ENCODE results near the gene SEZ6L2. TPM values are rescaled to one million over a fixed set of nuclear protein-coding genes. Genes with fewer than 3 reads are reported as not detected.

The SEZ6L2 gene
- total and polyA plus RNA-seq, 2 of the 8 experiments (the other 6 are each of a cell fraction or from before 2014, with no cell fraction given): 43.5 to 47.7 TPM

DNA sequence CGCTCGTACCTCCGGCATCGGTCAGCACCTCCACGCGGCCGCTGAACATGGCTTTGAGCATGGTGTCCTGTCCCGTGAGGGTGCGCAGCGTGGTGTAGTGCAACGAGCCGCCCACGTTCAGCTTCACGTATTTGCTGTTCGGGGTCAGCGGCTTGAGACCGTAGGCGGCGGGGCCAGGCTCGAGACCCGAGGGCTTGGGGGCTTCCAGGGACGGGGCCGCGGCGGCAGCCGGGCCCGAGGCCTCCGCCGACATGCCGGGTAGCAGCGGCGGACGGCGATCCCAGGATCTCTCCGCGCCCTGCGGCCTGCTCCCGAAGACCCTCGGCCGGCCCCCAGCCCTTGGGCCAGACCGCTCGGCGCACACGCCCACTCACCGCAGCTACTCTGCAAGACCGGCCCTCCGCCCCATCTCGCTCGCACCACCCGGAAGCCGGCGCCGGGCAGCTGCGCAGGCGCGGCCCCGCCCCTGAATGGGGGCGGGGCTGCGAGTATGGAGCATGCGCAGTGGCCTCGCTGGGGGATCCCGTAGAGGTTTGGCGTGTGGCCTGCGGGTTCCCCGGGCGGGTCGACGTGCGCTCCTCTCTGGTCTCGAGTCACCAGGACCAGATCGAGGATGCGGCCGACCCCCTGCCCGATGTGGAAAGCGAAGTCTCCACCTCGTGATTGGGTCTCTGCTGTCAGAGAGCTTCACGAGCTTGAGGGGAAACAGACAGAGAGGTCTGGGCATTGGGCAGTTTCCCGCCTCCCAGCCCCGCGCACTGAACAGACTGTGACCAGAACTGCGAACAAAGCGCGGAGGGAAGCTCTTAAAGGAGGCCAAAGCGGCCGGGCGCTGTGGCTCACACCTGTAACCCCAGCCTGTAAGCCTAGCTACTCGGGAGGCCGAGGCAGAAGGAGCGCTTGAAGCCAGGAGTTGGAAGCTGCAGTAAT lies 26.7 kb upstream of the SEZ6L2 start, which contains the start of gene KCTD13 (continued):
- TF ChIP-seq YY1 (IDR thresholded peaks at IDR 0.05; ENCODE audit: low read depth, low read length) (no peak), HDAC2 (IDR thresholded peaks at IDR 0.05; ENCODE audit: borderline replicate concordance in 1 of 2, low read depth in 2 of 2, low read length in 2 of 2) (no peak), CHD1 (IDR thresholded peaks at IDR 0.05; ENCODE audit: low read depth, low read length) (no peak), GTF2F1 (IDR thresholded peaks at IDR 0.05; ENCODE audit: borderline replicate concordance, low read depth, low read length) (no peak), RBBP5 (IDR thresholded peaks at IDR 0.05; ENCODE audit: borderline replicate concordance, low read depth, low read length) (no peak), NANOG (IDR thresholded peaks at IDR 0.05; ENCODE audit: insufficient read depth, low read depth, low read length, poor library complexity, severe bottlenecking) (no peak), CBX5 (IDR thresholded peaks at IDR 0.05; ENCODE audit: low read depth, low read length) (no peak), RXRA (IDR thresholded peaks at IDR 0.05; ENCODE audit: insufficient read depth, low read depth, low read length) (no peak), FOSL1 (IDR thresholded peaks at IDR 0.05; ENCODE audit: insufficient read depth, low read depth, low read length) (no peak), CHD2 (IDR thresholded peaks at IDR 0.05; ENCODE audit: low read length) (no peak), SAP30 (IDR thresholded peaks at IDR 0.05; ENCODE audit: insufficient read depth, insufficient replicate concordance, low read length) (peak; percentile 18), CTBP2 (IDR thresholded peaks at IDR 0.05; ENCODE audit: borderline replicate concordance, insufficient read depth, insufficient read length, low read length) (no peak), HDAC6 (IDR thresholded peaks at IDR 0.05; ENCODE audit: low read depth, low read length) (no peak), POLR2A (IDR thresholded peaks at IDR 0.05; ENCODE audit: control extremely low read depth in 1 of 2, low read depth in 2 of 2, low read length in 2 of 2) (peak; percentile 62 to 90), SP2 (IDR thresholded peaks at IDR 0.05; ENCODE audit: low read length) (no peak), KDM1A (IDR thresholded peaks at IDR 0.05; ENCODE audit: borderline replicate concordance, low read length) (no peak), JUND (IDR thresholded peaks at IDR 0.05; ENCODE audit: low read length) (no peak)
- TF ChIP-seq, protein P1, sequence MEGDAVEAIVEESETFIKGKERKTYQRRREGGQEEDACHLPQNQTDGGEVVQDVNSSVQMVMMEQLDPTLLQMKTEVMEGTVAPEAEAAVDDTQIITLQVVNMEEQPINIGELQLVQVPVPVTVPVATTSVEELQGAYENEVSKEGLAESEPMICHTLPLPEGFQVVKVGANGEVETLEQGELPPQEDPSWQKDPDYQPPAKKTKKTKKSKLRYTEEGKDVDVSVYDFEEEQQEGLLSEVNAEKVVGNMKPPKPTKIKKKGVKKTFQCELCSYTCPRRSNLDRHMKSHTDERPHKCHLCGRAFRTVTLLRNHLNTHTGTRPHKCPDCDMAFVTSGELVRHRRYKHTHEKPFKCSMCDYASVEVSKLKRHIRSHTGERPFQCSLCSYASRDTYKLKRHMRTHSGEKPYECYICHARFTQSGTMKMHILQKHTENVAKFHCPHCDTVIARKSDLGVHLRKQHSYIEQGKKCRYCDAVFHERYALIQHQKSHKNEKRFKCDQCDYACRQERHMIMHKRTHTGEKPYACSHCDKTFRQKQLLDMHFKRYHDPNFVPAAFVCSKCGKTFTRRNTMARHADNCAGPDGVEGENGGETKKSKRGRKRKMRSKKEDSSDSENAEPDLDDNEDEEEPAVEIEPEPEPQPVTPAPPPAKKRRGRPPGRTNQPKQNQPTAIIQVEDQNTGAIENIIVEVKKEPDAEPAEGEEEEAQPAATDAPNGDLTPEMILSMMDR (IDR thresholded peaks at IDR 0.05; ENCODE audit: control extremely low read depth in 1 of 3, insufficient read depth in 1 of 3, low read depth in 1 of 3, low read length in 3 of 3): 0 out of 4 replicates have a peak, but pooled peaks of 1 of the 3 experiments have one; percentile 2
- TF ChIP-seq, protein P2, sequence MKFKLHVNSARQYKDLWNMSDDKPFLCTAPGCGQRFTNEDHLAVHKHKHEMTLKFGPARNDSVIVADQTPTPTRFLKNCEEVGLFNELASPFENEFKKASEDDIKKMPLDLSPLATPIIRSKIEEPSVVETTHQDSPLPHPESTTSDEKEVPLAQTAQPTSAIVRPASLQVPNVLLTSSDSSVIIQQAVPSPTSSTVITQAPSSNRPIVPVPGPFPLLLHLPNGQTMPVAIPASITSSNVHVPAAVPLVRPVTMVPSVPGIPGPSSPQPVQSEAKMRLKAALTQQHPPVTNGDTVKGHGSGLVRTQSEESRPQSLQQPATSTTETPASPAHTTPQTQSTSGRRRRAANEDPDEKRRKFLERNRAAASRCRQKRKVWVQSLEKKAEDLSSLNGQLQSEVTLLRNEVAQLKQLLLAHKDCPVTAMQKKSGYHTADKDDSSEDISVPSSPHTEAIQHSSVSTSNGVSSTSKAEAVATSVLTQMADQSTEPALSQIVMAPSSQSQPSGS (IDR thresholded peaks at IDR 0.05; ENCODE audit: low read length): no peak
